Left ventricle myocardium superior (tissue), 1 donor: ENCODE data around the gene GBGT1. TPM values are rescaled to one million over a fixed set of nuclear protein-coding genes. Genes with fewer than 3 reads are reported as not detected.

Experiments
- ATAC-seq: fragments of 200-7000 bp; cut with Tn5 transposase; one replicate; pipeline ENCODE4 v1.9.1; 2020; ENCODE audit warnings: mild to moderate bottlenecking, moderate library complexity
- DNase-seq: peaks from one replicate; pipeline ENCODE4 v3.0.0-alpha.2; 2020
- intact Hi-C: fragments of 100-400 bp; cut with micrococcal nuclease; formaldehyde crosslinking; loops from one replicate; pipeline ENCODE4 v1.11.0; 2022
- total RNA-seq: library from RNA; stranded (reverse); fragmentation: NEBNext Ultra II Directional; extraction: Animal tissue kit (Norgen Biotek cat#: 25700); gene quantifications from one replicate; pipeline ENCODE4 v1.2.1, GENCODE V29; 2021
- donor health status: DM: no; HTN: yes; CAD: no; lungs with severe emphysema.

GBGT1 gene
- total RNA-seq, 1 donor from 2014 or later = 6.2 TPM

- no peak for DNase-seq
- intact Hi-C loops = no loop called here
- no peak for ATAC-seq
These were observed 4.7 kb upstream of the GBGT1 start for GRCh38 chr9:133168432-133168831.

GRCh38 chr9:133167769-133168168 is 4.1 kb upstream of the GBGT1 start:
- DNase-seq = peak; percentile 2
- ATAC-seq = no peak
- intact Hi-C loops = no loop called here

GRCh38 chr9:133167096-133167730 is 3.5 kb upstream of the GBGT1 start:
- intact Hi-C loops = no loop called here
- ATAC-seq (no peak), DNase-seq (peak; percentile 14)

DNA sequence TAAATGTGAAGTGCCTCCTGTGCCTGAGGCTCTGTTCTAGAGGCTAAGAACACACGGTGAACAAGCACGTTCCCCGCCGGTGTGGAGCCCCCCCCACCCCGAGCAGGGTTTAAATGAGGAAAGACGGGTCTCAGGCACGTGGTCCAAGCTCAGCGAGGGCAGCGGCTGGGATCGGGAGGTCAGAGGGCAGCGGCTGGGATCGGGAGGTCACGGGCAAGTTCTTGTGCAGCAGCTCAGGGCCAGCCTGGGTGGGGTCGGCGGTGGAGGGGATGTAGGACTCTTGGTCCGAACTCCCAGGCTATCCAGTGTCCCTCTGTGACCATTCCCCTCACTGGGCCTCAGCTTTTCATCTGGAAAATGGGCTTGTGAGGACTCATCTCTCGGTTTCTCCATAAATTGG is 2.7 kb upstream of the GBGT1 start:
- intact Hi-C loops = no loop called here
- DNase-seq (no peak), ATAC-seq (no peak)

DNA sequence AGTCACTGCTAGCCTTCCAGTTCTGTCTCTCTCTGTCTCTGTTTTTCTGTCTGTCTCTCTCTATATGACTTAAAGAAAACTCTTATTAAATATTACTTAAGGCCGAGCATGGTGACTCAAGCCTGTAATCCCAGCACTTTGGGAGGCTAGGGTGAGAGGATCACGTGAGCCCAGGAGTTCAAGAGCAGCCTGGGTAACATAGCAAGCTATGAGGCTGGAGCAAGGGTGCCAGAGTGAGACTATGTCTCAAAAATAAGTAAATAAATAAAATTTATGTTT is 1.7 kb upstream of the GBGT1 start:
- DNase-seq = no peak
- intact Hi-C loops = no loop called here
- no peak for ATAC-seq

- DNase-seq (no peak), ATAC-seq (no peak)
- intact Hi-C loops = no loop called here
These were observed 477 bp upstream of the GBGT1 start for GRCh38 chr9:133164191-133164590.

DNA sequence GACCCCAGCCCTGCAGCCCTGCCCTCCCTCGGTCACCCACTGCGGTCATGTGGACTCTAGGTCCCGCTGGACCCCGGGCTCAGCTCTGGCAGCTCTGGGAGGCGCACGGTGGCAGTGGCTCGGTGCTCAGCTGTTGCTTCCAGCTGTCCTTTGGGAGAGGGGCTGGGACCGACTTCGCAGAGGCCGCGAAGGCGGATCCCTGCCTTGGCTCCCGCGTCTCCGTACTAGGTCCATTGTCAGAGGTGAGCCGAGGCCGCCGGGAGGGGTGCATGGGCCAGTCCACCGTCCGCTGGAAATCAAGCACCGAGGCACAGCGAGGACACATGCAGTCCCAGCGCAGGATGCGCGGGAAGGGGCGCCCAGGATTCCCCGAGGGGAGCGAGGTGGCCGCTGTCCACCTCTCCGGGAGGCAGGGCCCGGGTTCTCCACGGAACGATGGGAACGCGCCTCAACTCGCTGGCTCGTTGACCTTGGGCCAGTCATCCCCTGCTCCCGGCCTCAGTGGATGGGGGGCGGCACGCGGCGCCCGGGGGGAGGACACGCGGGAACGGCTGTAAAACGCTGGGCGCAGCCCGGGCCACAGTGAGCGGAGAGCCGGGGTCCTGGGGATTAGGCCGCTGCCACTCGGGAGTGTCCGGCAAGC is 732 bp downstream of the GBGT1 start:
- DNase-seq = peak; percentile 46
- intact Hi-C loops = no loop called here
- peak; percentile 9 for ATAC-seq

DNA sequence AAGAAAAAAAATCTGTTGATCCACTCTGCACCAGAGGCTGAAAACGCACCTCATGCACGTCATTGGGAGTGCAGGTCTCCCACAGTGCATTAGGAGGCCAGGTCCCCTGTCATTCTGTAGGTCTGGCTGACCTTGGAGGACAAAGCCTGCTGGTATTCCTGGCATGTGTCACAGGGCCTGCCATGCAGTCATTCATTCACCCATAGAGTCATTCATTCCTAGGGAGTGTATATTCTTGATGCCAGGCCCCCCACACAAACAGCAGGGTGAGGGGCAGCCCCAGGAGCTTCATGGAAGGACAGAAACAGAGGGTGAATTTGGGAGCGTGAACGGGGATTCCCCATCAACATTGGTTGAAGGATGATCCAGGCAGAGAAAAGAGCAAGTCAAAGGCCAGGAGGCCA is 2.2 kb downstream of the GBGT1 start:
- intact Hi-C loops = no loop called here
- ATAC-seq = no peak
- no peak for DNase-seq

DNA sequence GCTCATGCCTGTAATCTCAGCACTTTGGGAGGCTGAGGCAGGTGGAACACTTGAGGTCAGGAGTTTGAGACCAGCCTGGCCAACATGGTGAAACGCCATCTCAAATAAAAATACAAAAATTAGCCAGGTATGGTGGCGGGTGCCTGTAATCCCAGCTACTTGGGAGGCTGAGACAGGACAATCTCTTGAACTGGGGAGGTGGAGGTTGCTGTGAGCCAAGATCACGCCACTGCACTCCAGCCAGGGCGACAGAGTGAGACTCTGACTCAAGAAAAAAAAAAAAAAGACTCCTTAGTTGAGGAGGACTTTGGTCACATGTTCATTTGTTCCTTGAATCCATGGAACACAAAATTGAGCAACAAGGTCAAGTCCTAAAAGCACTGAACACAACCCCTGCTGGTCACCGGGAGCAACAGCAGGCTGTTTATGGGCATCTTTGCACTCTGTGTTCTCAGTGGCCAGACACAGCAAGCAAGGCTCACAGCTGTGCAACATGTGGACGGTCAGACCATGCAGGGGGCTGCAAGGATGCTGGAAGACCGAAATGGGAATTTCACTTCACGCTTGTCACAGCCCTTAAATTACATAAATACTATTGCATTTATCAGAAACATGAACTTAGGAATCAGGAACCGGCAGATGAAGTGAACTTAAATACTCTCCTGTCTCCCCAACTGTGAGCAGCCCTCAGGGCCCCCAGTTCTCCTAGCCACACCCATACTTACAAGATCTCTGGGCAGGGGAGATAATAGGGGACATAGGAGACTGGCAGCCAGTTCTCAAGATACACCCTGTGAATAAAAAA is 2.8 kb downstream of the GBGT1 start:
- DNase-seq (peak; percentile 75), ATAC-seq (peak; percentile 70)
- intact Hi-C loops = no loop called here

GRCh38 chr9:133158695-133159094 is 5.0 kb downstream of the GBGT1 start:
- DNase-seq = no peak
- no peak for ATAC-seq
- intact Hi-C loops = no loop called here

DNA sequence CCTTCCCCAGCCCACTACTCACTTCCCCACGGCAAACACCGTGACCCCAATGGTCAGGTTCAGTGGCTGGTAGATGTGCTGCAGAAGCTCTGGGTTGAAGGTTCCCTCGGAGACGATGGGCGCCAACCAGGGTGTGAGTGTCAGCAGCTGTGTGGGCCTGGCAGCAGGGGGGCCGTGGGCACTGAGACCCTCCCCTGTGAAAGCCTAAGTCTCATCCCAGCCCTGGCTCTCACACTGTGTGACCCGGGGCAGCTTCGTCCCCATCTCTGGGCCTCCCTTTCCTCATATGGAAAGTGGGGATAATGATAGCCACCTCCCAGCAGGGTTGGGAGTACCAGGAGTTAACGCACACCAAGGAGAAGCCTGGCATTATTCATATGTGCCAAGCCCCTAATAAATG is 8.6 kb downstream of the GBGT1 start:
- intact Hi-C loops = no loop called here
- ATAC-seq (no peak), DNase-seq (peak; percentile 12)

DNA sequence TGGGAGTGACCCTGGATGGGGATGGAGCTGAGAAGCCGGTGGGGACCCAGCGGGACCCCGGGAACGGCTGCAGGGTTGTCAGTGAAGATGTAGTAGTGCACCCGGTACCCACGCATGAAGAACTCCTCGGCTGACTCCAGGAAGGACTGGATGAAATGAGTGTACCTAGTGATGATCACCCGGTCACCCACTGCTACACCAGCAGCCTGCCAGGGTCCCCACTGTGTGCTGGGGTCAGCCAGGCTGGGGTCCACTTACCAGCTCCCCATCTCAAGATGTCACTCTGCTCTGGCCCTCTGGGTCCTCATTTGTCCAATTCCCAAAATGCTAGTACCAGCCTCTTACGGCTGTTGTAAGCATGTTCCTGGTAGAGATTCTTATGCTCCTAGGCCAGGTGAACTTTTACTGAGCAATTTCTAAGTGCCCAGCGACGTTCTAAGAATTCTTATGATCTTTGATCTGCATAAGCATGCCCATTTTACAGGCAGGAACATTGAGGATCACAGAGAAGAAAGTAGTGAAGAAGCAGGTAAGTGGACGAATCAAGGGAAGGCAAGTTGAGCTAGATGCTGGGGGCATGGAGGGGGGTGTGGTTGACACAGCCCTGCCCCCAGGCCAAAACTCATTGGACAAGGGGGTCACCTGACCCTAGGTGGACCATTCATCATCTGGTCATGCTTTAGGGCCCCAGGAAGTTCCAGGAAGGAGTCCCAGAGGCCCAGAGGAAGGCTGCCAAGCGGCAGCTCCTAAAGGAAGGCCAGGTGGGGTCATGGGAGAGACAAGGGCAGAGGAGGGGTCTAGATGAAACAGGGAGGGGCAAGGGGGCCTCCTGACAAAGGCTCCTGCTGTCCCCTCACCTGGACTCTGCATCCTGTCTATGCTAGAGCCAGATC is 9.4 kb downstream of the GBGT1 start:
- peak; percentile 15 for DNase-seq
- ATAC-seq = no peak
- intact Hi-C loops = no loop called here

DNA sequence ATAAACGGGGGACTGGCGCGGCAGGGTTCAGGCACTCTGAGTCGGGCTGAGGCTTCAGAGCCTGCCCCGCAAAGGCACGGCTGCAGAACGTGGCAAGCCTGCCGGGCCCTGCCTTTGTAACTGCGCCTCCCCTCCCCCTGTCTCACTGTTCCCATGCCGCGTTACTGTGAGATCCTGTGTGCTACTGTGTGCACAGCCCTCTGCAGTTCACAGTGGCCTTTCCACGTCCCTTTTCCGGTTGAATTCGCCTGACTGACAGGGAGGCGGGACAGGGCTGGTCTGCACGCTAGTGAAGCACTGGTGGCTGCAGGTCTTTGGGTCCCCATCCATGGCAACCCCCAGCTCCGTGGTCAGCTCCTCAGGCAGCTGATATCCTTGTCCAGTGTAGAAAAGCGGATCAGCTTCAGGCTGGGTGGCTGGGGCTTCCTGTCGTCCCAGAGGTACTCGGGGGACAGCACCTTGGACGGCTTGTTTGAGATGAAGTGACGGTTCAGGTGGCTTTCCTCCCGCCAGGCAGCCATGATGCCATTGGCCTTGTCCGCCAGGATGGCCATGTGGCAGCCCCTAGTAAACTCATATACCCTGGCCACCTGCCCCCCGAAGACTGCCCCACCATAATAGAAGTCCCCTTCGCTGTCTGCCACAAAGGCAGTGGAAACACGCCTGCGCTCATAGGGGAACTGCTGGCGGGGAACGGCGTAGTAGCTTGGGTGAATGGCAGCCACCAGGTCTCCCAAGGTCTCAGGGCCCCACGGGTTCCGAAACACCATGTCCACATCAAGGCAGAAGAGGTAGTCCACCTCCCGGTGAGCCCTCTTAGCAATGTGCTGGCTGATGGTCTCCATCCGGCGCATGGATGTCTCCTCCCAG is 10.3 kb downstream of the GBGT1 start:
- peak; percentile 39 for DNase-seq
- intact Hi-C loops = no loop called here

DNA sequence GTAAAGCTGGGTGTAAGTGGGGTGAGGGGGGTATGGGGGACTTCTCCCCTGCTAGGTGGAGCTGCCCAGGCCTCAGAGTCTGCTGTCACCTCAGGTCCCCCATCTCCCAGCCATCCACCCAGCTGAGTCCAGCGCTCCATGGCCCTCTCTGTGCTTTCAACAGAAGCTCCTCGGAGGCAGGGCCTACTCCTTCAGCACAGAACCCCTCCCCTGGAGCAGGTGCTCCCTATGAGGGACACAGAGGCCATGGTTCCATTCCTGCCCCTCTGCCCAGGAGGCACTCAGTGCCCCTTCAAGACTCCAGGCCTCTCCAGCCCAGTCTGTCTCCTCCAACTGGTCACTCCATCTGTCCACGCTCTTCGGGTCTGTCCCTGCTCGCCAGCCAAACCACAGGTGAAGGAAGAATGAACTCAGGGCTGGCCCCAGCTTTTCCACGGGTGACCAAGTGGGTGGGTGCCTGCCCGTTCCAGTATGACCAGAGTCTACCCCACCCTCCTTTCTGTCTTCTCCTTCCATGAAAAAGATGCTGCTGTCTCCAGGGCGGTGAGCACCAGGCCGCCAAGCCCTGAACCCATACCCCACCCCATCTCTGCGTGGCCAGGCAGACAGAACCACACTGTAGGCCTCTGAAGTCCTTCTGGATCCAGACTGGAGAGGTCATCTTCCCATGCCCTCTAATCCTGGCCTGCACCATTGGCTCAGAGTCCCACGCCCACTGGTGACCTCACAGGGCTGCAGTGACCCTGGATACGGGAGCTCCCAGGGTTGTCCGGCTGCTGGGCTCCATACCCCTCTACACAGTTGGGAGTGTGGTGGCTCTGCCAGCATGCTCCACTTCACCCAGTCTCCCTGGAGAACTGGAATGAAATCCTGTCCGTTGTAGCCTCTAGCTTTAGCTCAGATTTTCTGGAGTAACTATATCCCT is 11.9 kb downstream of the GBGT1 start:
- DNase-seq (peak; percentile 52), ATAC-seq (no peak)
- intact Hi-C loops = no loop called here

More for the DNA sequence above, 10.3 kb downstream of the GBGT1 start:
- no peak for ATAC-seq

- DNase-seq (no peak), ATAC-seq (no peak)
- intact Hi-C loops = no loop called here
These were observed 12.7 kb downstream of the GBGT1 start for GRCh38 chr9:133151041-133151440.

GRCh38 chr9:133149130-133150015 is 14.3 kb downstream of the GBGT1 start:
- intact Hi-C loops = loop anchor here (10.0 kb wide), 1 partner anchor 115 kb away; the partner anchor contains the start of gene GTF3C5
- DNase-seq = peak; percentile 95
- peak; percentile 82 for ATAC-seq
